ENCODE measurements around the gene GRK6. TPM values are rescaled to one million over a fixed set of nuclear protein-coding genes. Genes with fewer than 3 reads are reported as not detected.
"Not testable (repeated sequence)": the region's sequence is repeated elsewhere in the genome, so short reads cannot be mapped to it uniquely, and the experiment has no call there.

Gene GRK6
- total and polyA plus RNA-seq, 9 of the 15 experiments (the other 6 are each of a cell fraction or from before 2014, with no cell fraction given) = 0.63 to 122 (median 44.5) TPM

DNA sequence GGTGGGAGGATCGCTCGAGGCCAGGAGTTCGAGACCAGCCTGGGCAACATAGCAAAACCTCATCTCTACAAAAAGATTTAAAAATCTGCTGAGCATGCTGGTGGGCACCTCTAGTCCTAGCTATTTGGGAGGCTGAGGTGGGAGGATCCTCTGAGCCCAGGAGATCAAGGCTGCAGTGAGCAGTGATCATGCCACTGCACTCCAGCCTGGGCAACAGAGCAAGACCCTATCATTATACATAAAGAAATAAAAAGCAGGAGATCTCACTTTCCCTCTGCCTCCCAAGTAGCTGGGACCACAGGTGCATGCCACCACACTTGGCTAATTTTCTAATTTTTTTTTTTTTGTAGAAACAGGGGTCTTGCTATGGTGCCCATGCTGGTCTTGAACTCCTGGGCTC is 59.3 kb downstream of the GRK6 start:
- H3K4me1 ChIP-seq (replicated peaks in 1 of 2; ENCODE audit: control insufficient read depth in 2 of 2, insufficient read depth in 2 of 2, low read length in 2 of 2) = peaks cover 0 to 42% of the 10 kb centered on the region in 2 experiments; a peak in 3 of 5 replicates
- POLR2A ChIA-PET = interaction anchor here (0.6 to 2.4 kb wide), 6 partner anchors 9 to 403 kb away, joined by 3 to 14 read pairs (median 4); no protein-coding TSS in a partner anchor
- BruUV-seq (replicated peaks); FAIRE-seq; H3K9me3 ChIP-seq (replicated peaks; ENCODE audit: control insufficient read depth, insufficient read depth, low read depth, low read length); ATAC-seq; intact Hi-C loops (cut with micrococcal nuclease); H3K79me2 ChIP-seq (ENCODE audit: control insufficient read depth, insufficient read depth, low read length); H3K27ac ChIP-seq (ENCODE audit: extremely low read depth, low read depth, low read length); H3K9me1 ChIP-seq (ENCODE audit: control insufficient read depth, insufficient read depth, low read length); H3K4me2 ChIP-seq (ENCODE audit: insufficient read depth, low read length); H3K9ac ChIP-seq (ENCODE audit: insufficient read depth in 1 of 2, low read depth in 2 of 2, low read length in 2 of 2); CTCF ChIA-PET (ENCODE audit: low intra/inter-chr PET ratio); H4K20me1 ChIP-seq (replicated peaks; ENCODE audit: control insufficient read depth, insufficient read depth, low read length); in situ Hi-C loops (cut with MboI); H3K4me3 ChIP-seq; DNase-seq (ENCODE audit: extremely low read depth in 1 of 4, low spot score in 3 of 4); H3K27me3 ChIP-seq (ENCODE audit: control insufficient read depth in 2 of 2, insufficient read depth in 2 of 2, low read length in 2 of 2); H2AFZ ChIP-seq (ENCODE audit: low read depth, low read length): not testable (repeated sequence)
- TF ChIP-seq ZNF121 (CRISPR knock-in tag; conservative IDR thresholded peaks at IDR 0.05) (peak; percentile 72), POLR2B (IDR thresholded peaks at IDR 0.05; ENCODE audit: low read depth, partially characterized antibody) (peak; percentile 34)
- 95% methylated on average over 3 of the region's 3 CpGs for WGBS (ENCODE audit: insufficient coverage, low coverage, missing lambda C conversion rate)
- peaks cover 71% of the 10 kb centered on the region; the same call in 2 of the 3 replicates for H3K36me3 ChIP-seq (ENCODE audit: control insufficient read depth, insufficient read depth, low read length)

DNA sequence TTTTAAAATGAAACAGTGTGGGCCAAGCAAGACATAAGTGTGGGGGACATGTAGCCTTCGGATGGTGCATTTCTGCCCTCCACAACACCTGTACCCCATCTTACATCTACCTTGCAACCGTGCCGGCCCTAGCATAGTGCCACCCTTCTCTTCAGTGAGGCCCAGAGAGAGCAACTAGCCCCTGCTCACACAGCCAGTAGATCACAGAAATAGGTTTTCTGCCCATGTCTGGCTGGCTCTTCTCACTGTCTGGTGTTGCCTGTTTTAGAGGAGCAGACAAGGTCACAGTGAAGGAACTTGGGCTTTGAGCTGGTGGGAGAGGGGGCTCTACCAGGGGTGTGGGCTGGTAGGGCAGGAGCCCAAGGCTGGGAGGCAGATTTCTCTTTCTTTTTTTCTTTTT is 59.8 kb downstream of the GRK6 start:
- no peak for FAIRE-seq
- BruUV-seq (replicated peaks) = no TSS peak
- peaks cover under 1 to 47% of the 10 kb centered on the region in 2 experiments; a peak in 3 of 5 replicates for H3K4me1 ChIP-seq (replicated peaks in 1 of 2; ENCODE audit: control insufficient read depth in 2 of 2, insufficient read depth in 2 of 2, low read length in 2 of 2)

More for the DNA sequence above, 59.8 kb downstream of the GRK6 start:
- H3K9me1 ChIP-seq (ENCODE audit: control insufficient read depth, insufficient read depth, low read length) = no peaks in the 10 kb centered on the region
- ChIA-PET CTCF (ENCODE audit: low intra/inter-chr PET ratio) (no interaction called here), POLR2A (interaction anchor here (0.6 to 2.4 kb wide), 5 partner anchors 8 to 107 kb away, joined by 3 to 14 read pairs (median 4); no protein-coding TSS in a partner anchor)
- no peak overlapping the region; a peak in 1 of 4 replicates for H3K9ac ChIP-seq (ENCODE audit: insufficient read depth in 1 of 2, low read depth in 2 of 2, low read length in 2 of 2)
- DNase-seq (ENCODE audit: extremely low read depth in 1 of 4, low spot score in 3 of 4) (no peak), ATAC-seq (no peak)
- no peak for TF ChIP-seq RNF219 (CRISPR knock-in tag; IDR thresholded peaks at IDR 0.05)
- no peak for TF ChIP-seq ZSCAN29 (IDR thresholded peaks at IDR 0.05)
- TF ChIP-seq GABPB2 (CRISPR knock-in tag; conservative IDR thresholded peaks at IDR 0.05) = no peak
- no peak for TF ChIP-seq MTF1 (CRISPR knock-in tag; IDR thresholded peaks at IDR 0.05; ENCODE audit: borderline replicate concordance)
- no peak for TF ChIP-seq RBM39 (optimal IDR thresholded peaks at IDR 0.05; ENCODE audit: low read depth, low read length)
- no peak for TF ChIP-seq ZNF395 (CRISPR knock-in tag; IDR thresholded peaks at IDR 0.05)
- no peak for TF ChIP-seq HDAC8 (tag; IDR thresholded peaks at IDR 0.05)
- TF ChIP-seq RFX7 (CRISPR knock-in tag; IDR thresholded peaks at IDR 0.05) = no peak
- no peaks in the 10 kb centered on the region for H3K9me3 ChIP-seq (replicated peaks; ENCODE audit: control insufficient read depth, insufficient read depth, low read depth, low read length)
- intact Hi-C loops (cut with micrococcal nuclease) (no loop called here), in situ Hi-C loops (cut with MboI) (no loop called here)
- H3K4me2 ChIP-seq (ENCODE audit: insufficient read depth, low read length) = no peak overlapping the region
- no peaks in the 10 kb centered on the region for H3K27me3 ChIP-seq (ENCODE audit: control insufficient read depth in 2 of 2, insufficient read depth in 2 of 2, low read length in 2 of 2)
- H4K20me1 ChIP-seq (replicated peaks; ENCODE audit: control insufficient read depth, insufficient read depth, low read length) = 0 out of 2 replicates have a peak, but pooled peaks cover 3% of the 10 kb centered on the region
- no peak overlapping the region for H3K27ac ChIP-seq (ENCODE audit: extremely low read depth, low read depth, low read length)
- H2AFZ ChIP-seq (ENCODE audit: low read depth, low read length) = no peak overlapping the region
- no peak overlapping the region for H3K4me3 ChIP-seq
- peaks cover 76% of the 10 kb centered on the region; the same call in 2 of the 3 replicates for H3K36me3 ChIP-seq (ENCODE audit: control insufficient read depth, insufficient read depth, low read length)
- WGBS (ENCODE audit: insufficient coverage, low coverage, missing lambda C conversion rate) = 98% methylated on average over 3 of the region's 3 CpGs
- no peaks in the 10 kb centered on the region for H3K79me2 ChIP-seq (ENCODE audit: control insufficient read depth, insufficient read depth, low read length)

All from K562 (cell line).